Upper lobe of left lung (tissue), 4 donors: Measurements from ENCODE around the gene RBM18.

Experiments used
- EP300 ChIP-seq, 4 donors: sonication (generic); formaldehyde crosslinking; IDR thresholded peaks; one replicate each; pipeline ENCODE4 v1.5.1; 2017; ENCODE audit warnings: antibody characterized with exemption in 4 of 4, control low read depth in 2 of 4
- POLR2AphosphoS5 ChIP-seq, 2 donors: sonication (generic); formaldehyde crosslinking; IDR thresholded peaks; one replicate each; pipeline ENCODE4 v1.5.1; 2017; ENCODE audit warnings: antibody characterized with exemption in 2 of 2
- TF ChIP-seq, protein P1 (sequence below), 6 experiments: fragments of 450-650 bp in 4 of 6; fragments of 200-600 bp in 2 of 6; sonication (generic) in 2 of 6; IDR thresholded peaks; one replicate each; pipeline ENCODE4 v1.5.1; 2016 to 2019; ENCODE audit warnings: antibody characterized with exemption in 6 of 6

GRCh38 chr9:122248448-122248865, 16.2 kb downstream of the RBM18 start:
- TF ChIP-seq EP300 (IDR thresholded peaks at IDR 0.05) (no peak), POLR2AphosphoS5 (IDR thresholded peaks at IDR 0.05) (no peak)
- TF ChIP-seq, protein P1, sequence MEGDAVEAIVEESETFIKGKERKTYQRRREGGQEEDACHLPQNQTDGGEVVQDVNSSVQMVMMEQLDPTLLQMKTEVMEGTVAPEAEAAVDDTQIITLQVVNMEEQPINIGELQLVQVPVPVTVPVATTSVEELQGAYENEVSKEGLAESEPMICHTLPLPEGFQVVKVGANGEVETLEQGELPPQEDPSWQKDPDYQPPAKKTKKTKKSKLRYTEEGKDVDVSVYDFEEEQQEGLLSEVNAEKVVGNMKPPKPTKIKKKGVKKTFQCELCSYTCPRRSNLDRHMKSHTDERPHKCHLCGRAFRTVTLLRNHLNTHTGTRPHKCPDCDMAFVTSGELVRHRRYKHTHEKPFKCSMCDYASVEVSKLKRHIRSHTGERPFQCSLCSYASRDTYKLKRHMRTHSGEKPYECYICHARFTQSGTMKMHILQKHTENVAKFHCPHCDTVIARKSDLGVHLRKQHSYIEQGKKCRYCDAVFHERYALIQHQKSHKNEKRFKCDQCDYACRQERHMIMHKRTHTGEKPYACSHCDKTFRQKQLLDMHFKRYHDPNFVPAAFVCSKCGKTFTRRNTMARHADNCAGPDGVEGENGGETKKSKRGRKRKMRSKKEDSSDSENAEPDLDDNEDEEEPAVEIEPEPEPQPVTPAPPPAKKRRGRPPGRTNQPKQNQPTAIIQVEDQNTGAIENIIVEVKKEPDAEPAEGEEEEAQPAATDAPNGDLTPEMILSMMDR (IDR thresholded peaks at IDR 0.05): no peak
